ENCODE measurements around the gene CALML6.

The CALML6 gene

GRCh38 chr1:1946540-1946939 is 31.5 kb downstream of the CALML6 start:
- DNase-seq = no peak

GRCh38 chr1:1947493-1947892 is 32.4 kb downstream of the CALML6 start:
- no peak for DNase-seq

- no peak for DNase-seq
Measured at GRCh38 chr1:1948783-1949182, 33.7 kb downstream of the CALML6 start.

- DNase-seq = no peak
Measured at GRCh38 chr1:1950940-1951339, 35.9 kb downstream of the CALML6 start.

GRCh38 chr1:1954015-1954414 is 39.0 kb downstream of the CALML6 start:
- DNase-seq = no peak

- DNase-seq = peak; percentile 4
Measured at GRCh38 chr1:1954831-1955441, 39.9 kb downstream of the CALML6 start.

GRCh38 chr1:1955621-1956094 is 40.6 kb downstream of the CALML6 start:
- DNase-seq = no peak

- DNase-seq = no peak
Measured at GRCh38 chr1:1956101-1956500, 41.0 kb downstream of the CALML6 start.

- DNase-seq = no peak
Measured at GRCh38 chr1:1956586-1957532, 41.8 kb downstream of the CALML6 start.

- DNase-seq = no peak
Measured at GRCh38 chr1:1957533-1957961, 42.5 kb downstream of the CALML6 start.

GRCh38 chr1:1958071-1958541 is 43.0 kb downstream of the CALML6 start:
- DNase-seq = no peak

- DNase-seq = no peak
Measured at GRCh38 chr1:1959459-1959839, 44.4 kb downstream of the CALML6 start.

- DNase-seq = peak; percentile 57
Measured at GRCh38 chr1:1959840-1960479, 44.9 kb downstream of the CALML6 start.

- no peak for DNase-seq
Measured at GRCh38 chr1:1960480-1961196, 45.6 kb downstream of the CALML6 start.

GRCh38 chr1:1962752-1963151 is 47.7 kb downstream of the CALML6 start:
- no peak for DNase-seq

- no peak for DNase-seq
Measured at GRCh38 chr1:1963570-1963969, 48.5 kb downstream of the CALML6 start.

GRCh38 chr1:1964811-1965210 is 49.8 kb downstream of the CALML6 start:
- no peak for DNase-seq

GRCh38 chr1:1965546-1965945 is 50.5 kb downstream of the CALML6 start:
- DNase-seq = no peak

- DNase-seq = no peak
Measured at GRCh38 chr1:1966071-1966740, 51.1 kb downstream of the CALML6 start.
